DMS53 treated with DMSO at 0.1 percent for 48 hours (cell line): Measurements from ENCODE around the gene BRF1.

Experiments used
- DNase-seq: peaks from one replicate; lab custom pipeline; 2025; ENCODE audit not compliant: unreplicated experiment; lab: John Stamatoyannopoulos, UW

The BRF1 gene

DNA sequence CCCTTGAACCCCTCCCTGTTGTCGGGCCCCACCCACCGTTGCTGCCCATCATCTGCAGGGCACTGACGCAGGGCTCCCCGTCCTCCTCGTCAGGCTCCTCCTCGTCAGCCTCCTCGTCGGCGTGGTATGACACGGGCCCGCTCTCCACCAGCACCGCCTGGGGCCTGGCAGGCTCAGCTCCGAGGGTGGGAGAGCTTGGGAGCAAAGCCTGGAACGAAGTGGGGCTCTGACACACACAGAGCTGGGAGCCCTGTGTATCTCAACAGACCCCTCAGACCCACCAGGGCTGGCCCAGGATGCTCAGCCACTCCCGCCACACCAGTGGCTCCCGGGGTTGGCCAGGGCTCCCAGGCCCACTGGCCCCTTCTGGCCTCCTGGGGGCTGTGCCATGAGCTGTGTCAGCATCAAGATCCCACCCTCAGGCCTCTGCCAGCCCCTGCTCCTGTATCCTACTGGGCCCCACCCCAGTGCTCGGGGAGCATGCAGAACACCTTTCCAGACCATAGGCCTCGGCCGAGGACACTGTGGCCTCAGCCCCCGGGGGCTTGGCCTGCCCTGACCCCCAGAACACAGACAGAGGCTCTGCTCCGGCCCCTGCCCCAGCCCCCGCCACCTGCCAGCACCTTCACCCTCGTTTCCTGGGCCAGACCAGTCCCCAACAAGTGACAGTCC, 89.6 kb downstream of the BRF1 start:
- no peak for DNase-seq

DNA sequence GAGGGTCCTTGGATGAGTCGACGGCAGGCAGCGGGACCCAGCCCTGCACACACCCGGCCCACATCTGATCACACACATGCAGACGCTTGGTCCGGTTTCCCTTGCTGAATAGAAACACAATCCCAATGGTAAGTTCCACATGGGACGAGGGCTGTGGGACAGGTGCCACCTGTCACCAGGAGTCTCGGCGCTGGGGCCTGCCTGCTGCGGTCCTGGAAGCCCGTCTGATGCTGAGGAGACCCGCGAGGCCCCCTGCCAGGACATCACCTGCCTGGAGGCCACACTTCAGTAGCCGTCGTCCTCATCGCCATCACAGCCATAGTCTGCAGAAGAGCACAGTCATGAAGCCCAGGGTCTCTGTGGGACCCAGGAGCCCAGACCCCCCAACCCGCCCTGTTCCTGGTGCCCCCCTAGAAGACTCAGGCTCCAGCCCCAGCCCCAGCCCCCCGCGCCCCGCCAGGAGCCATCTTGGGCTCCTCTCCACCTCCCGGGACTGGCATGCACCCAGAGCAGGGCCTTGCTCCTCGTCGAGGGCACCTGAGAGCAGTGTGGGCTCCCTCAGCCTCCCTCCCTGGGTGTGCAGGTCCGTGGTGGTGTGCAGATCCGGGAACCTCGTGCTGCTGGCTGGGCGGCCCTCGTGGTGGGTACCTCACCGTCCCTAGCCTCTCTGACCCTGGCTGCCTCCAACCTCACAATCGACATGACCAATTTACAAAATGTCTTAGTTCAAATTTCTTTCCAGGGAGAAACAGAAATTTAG, 90.4 kb downstream of the BRF1 start:
- DNase-seq: no peak

DNA sequence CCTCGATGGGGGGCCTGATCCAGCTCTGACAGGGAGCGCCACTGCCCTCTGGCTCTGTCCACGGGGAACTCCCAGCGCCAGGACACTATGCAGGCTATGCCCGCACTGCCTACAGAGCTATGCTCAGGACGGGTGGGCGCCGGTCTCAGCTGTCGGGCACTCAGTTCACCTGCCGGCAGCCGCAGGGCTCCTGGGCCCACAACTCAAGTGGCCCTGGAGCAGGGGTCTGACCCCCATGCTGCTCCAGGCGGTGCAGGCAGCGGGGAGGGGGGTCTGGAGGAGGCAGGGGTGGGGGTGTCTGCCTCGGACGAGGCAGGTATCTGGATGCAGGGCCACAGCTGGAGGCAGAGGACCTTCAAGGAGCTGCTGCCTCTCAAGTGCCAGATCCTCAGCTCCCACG, 91.2 kb downstream of the BRF1 start:
- no peak for DNase-seq

DNA sequence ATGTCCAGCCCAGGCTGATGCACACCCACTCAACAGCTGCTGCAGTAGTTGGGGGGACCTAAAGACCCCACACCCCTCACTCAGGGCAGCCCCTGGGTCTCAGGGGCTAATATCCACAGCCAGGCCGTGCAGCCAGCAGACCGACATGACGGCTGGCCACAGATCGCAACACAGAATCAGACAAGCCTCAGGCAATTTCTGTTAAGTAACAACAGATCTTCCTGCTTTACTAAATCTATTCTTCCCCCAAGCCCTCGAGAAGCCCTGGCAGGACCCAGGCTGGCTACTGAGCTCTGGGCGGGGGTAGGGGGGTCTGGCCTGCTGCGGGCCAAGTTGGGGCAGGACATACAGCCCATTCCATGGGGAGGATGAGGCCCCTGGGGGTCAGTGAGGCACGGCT, 91.7 kb downstream of the BRF1 start:
- no peak for DNase-seq

DNA sequence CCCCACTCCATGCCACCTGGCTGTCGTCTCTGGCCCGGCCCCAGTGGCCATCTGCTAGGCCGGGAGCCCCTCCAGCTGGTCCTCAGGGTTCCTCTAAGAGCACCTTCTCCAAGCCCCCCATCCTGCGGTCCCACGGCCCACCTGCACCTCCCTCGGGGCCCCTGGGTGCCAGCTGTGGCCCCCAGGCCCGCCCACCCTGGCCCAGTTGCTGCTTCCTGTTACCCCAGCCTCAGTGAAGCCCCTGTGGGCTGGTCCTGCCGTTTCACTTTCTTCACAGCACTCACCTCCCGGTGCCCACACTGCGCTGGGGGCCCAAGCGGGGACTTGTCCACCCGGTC, 92.1 kb downstream of the BRF1 start:
- DNase-seq: no peak

DNA sequence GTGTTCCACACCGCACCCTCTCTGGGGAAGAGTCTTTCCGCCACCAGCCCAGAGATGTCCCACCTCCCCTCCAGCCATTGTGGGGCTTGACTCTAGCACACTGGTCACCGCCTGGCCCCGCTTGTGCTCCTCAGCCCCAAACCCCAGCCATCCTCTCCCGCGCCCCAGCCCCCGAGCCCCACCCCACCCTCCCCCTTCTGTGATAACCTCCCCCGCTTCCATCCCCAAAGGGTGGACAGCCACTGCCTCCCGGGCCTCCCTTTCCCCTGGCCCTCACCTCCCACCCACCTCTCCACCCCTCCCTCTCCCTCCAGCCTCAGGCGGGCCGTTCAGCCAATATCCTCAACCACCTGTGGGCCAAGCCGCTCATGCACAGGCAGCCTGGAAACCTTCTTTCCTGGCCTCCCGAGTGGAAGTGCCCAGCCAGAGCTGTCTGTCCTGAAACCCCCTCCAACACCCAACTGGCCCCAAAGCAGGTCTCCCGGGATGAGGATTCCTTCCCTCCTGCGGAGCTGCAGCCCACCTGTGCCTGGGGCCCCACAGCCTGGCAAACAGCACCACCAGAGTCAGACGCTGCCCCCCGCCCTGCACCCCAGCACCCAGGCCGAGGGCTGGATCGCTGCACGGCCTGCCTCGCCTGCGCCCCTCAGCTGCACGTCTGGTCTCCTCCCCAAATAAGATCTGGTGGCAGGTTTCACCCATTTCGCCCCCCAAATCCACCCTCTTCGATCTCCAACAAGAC, 92.6 kb downstream of the BRF1 start:
- no peak for DNase-seq

DNA sequence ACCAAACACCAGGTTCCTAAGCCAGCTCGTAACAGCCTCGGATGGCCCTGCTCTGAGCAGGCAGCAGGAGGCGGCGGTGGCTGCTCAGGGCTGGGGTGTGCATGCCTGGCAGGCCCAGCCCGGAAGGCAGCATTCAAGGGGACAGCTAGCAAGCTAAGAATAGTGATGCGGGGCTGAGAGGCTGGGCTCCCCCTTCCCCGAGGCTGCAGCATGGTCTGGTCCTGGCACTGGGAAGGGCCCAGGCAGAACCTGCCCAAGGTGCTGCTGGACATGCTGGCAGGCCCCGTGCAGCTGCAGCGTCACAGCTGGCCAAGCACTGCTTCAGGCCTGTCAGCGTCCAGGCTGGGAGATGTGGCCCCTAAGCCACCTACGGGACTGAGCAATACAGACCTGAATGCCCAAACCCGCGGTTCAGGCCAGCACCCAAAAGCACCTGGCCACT, 93.3 kb downstream of the BRF1 start:
- no peak for DNase-seq

DNA sequence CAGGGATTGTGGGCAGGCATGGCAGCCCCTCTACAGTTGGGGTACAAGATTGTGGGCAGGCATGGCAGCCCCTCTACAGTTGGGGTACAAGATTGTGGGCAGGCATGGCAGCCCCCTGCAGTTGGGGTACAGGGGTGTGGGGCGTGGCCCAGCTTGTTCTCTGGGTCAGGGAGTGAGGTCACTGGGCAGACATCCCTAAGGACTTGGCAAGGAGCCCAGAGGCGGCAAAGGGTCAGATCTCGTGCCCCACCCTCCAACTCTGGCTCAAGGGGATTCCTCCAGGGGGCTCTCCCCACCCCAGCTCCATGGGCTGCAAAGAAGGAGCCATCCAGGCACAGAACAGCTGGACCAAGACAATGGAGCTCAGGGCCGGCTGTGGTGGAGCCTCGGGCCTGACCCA, 93.9 kb downstream of the BRF1 start:
- DNase-seq: no peak

DNA sequence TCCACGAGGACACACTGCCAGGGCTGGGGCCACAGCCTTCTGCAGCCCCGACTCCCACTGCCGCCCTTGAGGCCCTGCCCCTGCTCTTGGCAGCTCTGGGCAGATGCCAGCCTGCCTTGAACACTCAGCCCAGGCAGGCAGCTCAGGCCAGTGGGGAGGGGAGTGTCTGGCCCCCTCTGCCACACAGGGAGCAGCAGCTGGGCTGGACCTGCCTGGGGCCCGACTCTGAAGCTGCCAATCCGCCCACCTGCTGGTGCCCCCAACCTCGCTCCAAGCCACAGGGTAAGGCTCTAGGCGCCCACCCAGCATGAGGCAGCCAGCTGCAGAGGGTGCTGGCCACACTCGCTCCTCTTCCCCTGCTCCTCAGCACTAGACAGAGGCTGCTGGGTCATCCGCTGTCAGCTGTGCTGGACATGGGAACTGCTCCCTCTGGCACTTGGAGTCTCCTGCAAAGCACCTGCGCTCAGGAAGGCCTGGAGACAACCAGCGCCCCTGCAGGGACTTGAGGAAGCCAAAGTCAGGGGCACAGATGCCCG, 95.1 kb downstream of the BRF1 start:
- no peak for DNase-seq

DNA sequence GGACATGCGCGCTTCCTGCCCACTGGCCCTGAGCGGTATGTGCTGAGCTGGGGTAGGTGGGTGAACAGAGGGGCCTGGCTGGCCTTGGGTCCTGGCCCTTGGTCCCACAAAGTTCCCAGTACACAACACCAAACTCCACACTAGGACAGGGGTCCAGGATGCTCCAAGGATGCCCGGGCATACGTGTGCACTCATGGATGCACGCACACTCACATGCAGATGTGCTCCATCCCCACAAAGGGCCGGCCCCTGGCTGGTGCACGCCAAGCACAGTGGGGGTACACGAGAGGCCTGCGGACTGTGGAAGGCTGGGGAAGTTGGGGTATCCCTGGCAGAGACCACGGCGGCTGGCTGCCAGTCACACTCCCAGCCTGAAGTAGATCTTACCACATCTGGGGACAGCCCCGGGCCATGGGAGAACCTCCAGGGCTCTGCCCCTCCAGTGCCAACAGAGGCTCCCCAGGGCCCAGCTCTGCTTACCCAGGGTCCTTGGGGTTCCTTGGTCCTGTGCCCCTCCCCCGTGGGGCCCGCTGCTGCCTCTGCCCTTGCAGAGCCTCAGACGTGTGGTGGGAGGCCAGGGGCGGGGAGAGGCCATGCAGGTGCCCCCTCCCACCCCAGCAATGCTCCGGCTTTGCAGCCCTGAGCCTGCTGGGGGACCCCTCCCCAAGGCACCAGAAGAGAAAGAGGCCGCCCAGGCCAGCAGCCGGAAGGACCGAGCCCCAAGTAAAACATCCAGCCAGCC, 95.7 kb downstream of the BRF1 start:
- DNase-seq: no peak

DNA sequence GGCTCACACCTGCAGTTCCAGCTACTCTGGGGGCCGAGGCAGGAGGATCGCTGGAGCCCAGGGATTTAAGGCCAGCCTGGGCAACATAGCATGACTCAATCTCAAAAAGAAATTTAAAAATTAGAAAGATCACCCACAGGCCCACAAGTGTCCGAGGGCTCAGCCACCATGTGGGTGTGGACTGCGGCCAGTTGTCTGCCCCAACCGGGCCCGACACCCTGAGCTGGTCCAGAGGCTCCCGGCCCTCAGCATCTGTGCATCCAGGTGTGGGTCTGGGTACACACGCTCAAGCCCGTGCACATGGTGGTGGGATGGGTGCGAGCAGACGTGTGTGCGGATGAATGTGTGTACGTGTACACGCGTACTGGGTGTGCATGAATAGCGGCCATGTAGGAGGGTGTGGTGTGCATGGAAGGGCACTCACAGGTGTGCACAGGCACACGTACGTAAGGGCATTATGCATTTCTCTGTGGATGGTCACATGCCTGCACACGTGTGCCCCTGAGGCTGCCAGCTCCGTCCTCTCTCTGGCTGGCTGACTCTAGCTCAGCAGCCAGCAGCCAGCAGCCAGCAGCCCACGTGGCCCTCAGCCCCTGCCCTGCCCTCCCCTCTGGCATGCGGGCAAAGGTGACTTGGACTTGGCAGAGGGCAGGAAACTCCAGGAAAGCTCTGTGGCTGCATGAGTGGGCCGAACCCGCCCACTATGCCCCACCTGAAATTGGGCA, 96.4 kb downstream of the BRF1 start:
- no peak for DNase-seq

DNA sequence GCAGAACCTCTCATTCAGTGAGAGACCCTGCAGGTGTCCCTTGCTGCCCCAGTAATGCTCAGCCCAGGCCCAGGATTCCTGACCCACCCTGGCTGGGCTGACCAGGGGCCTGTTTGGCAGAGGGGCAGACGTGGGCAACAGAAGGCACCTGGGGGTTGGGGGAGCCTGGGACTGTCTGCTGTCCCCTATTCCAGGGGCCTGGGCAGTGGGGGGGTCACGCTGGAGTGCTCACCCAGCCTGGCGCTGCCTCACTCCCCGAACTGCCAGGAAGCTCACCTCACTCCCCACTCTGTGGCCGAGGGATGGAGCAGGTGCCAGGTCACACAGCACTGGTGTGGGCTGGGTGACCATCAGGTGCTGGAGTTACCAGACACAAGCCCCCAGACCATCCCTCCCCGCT, 97.1 kb downstream of the BRF1 start:
- no peak for DNase-seq

DNA sequence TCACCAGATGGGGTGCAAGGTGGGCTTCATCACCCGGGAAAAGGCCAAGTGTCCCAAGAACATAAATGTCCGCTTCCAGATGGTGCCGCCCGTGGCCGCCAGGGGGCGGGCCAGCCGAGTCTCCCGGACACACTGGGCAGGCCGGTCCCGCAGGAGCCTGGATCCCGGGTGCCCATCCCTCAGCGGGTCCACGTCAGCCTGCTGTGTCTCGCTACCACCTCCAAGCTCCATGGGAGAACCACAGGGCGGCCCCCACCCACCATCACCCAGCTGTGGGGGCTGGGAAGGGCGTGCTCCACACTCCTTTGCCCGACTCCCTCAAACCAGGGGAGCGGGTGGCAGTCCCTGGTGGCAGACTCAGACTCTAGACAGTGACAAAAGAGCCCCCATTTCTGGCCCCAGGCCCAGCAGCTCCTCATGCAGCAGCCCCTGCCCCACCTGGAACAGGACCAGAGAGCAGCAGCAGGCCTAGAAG, 97.7 kb downstream of the BRF1 start:
- DNase-seq: no peak

DNA sequence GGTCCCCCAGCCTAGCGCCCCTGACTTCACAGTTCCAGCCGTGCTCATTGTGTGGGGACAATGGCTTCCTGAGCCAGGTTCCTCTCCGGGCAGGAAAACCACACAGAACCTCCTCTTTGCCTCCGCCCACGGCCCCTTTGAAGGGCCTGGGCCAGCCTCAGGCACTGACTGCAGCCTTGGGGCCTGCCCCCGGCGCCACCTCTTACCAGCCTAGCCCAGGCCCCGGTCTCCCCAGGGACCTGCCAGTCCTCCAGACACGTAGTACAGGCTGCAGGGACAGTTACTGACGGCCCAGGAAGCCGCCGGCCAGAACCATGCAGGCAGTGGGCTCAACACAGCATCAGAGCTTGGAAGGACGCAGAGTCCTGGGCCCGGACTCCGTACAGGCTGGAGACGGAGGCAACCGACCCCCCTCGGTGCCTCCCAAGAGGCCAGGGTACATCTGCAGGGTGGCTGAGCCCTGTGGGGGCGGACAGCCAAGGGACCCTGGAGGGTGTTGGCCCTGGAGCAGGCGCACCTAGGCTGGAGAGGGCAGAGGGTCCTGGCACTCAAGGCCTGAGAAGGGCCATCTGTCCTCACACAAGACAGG, 98.8 kb downstream of the BRF1 start:
- DNase-seq: no peak

DNA sequence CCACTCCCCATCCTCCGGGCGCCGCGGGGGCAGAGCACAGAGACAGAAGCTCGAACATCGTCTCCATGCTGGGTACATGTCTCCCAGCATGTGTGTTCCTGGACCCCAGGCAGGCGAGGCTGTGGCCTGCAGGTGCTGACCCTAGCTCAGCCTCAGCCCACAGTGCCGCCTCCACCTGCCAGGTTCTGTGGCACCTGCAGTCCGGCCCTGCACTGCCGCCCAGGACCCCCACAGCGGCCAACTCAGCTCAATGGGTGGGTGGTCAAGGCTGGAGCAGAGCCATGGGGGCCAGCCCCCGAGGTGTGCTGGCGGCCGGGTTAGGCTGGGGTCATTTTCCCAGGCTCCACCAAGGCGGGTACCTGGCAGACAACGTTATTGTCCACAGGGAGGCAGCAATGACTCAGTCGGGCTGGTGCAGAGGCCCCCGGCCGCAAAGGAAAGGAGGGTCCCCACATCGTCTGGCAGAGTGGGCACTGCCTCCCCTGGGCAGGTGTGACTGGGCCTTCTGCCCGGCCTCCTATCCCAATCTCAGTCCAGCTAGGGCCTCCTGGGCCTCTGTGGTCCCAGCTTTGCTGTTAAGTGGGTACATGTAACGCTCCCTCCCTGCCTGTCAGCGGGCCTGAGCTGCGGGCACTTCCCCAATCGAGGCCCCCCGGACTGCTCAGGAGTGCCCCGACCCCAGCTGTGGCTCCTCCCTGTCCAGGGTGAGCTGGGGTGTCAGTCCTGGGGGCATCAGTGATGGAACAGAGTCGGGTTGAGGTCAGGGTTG, 99.5 kb downstream of the BRF1 start:
- DNase-seq: no peak

DNA sequence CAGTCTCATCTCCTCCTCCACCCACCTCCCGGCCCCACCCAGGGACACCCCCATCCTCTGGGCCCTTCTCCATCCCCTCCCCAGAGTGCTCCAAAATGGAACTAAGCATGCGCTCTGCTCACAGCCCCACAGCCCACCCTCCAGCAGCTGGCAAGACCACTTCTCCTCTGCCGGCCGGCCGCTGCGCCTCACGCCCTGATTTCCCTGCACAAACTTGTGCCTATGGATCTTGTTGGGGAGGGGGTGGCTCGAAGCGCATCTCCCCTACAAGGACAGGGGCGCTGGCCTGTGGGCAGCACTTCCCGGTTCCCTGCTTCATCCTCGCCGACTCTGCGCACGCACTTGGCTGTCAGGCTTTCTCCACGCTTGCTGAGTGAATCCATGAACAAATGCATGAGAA, 100.2 kb downstream of the BRF1 start:
- DNase-seq: no peak

DNA sequence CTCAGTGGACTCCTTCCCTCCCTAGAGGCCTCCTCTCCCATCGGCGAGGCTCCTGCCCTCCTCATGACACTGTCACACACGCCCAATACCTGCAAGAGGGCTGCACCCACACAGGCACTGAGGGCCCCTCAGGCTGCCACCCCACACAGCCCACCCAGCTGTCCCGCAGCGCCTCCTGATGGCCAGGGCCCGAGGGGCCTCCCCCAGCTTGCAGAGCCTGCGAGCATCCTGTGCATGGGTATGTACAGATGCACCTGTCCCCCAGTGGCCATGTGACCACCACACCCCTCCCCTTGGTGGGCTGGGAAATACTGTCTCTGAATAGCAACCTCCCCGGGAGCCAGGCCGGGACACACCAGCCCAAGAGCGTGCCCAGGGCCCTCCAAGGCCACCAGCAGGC, 100.7 kb downstream of the BRF1 start:
- DNase-seq: no peak

DNA sequence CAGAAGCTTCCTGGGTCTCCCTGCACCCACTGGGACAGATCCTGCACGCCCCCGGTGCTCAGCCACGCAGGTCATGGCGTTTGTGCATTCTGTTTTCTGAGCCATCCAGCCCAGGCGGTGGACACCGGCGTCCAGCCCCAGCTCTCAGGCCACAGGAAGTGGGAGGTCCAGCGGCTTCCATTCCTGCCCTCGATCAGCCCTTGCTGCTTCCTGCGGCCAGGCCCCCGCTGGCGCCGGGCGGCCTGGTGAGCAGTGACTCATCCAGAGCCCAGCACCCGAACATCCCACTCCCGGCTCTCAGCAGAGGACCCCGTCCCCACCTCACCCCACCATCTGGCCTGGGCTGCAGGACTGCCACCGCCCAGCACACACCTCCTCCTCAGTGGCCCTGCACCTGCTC, 101.7 kb downstream of the BRF1 start:
- DNase-seq: no peak

DNA sequence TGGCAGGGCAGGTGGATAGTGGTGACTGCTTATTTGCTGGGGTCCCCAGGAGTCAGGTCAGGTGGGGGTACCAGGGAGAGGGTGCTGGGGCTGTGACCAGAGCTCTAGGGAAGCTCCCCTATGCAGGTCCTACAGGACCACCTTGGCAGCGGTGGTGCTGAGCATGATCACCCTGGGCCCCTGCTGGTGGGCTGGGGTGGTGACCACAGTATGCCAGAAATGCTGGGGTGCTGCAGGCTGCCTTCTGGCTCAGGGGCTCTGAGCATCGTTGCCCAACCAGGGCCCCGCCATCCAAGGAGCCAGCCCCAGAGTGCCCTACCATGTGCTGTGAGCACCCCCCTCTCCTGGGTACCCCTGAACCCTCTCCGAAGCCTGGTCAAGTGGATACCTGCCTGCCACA, 102.2 kb downstream of the BRF1 start:
- DNase-seq: no peak
